HK-2 (cell line): Measurements from ENCODE around the gene ALG6.
"Not testable (repeated sequence)": the region's sequence is repeated elsewhere in the genome, so short reads cannot be mapped to it uniquely, and the experiment has no call there.

Experiments used
- DNase-seq: peaks from one replicate; pipeline ENCODE4 v3.0.0-alpha.2; 2018; ENCODE audit not compliant: unreplicated experiment

Gene ALG6

DNA sequence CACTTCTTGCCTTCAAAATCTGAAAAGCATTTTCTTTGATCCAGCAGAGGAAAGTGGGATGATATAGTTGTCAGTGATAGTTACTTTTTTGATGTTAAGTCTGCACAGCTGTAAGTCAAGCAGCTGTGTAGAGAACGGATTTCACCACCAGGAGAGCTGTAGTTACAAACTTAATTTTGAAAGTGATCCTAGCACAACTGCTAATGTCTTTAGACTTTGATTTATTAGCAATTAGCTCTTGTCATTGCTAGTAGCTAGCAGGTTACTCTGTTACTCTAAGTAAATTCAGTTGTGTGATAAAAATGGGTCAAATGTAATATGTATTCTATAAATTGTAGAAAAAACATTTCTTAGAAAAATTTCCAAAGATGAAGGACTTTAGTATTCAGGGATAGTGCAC is 46.0 kb downstream of the ALG6 start:
- DNase-seq: no peak

DNA sequence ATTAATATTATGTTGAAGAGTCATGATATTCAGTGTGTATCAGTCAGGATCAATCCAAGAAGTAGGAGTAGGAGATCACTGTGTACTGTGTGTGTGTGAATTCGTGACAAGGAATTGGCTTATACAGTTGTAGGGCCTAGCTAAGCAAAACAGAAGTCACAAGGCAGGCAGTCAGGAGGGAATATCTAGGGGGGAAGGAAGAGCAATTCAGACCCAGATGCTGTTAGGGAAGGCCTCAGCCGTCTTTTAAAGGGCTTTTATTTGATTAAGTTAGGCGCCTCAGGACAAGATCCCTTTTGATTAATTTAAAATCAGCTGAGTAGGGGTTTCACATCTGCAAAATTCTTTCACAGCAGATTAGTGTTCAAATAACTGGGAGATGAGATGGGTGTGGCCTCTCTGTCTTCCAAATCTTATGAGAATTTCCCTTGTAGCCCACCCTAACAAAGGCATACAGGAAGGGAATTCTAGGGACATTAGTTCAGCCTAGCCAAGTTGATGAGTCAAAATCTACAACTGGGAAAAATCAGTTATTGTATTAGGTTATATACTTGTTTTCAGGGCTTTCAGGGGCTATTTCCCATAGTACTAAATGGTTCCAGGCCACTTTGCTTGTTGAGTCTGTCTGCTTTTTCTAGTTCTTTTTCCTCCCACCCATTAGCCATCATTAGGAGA is 47.4 kb downstream of the ALG6 start:
- DNase-seq: no peak

DNA sequence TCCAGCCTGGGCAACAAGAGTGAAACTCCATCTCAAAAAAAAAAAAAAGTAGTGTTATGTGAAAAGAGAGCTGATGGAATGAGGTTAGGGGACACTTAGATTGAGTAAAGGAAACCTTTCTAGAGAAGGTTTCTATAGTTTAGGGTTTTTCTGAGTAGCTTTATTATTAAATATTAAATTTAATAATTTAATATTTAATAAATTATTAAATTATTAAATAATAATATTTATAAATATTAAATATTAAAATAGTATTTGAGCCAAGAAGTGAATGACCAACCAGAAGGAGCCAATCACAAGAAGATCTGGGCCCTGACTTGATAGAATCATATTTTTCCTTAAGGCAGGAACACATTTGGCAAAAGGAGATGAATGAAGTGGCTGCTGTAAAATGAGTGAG is 50.7 kb downstream of the ALG6 start:
- no peak for DNase-seq

DNA sequence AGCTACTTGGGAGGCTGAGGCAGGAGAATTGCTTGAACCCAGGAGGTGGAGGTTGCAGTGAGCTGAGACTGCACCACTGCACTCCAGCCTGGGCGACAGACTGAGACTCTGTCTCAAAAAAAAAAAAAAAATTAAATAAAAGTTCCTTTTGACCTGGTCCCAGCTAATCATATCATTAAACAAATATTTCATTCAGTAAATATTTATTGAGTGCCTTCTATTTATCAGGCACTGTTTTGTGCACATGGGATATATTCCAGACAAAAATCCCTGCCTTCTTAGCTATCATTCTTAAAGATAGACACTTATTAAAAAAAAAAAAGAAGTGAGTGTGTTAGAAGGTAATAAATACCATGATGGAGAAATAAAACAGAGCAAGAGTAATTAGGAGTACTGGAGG is 53.3 kb downstream of the ALG6 start:
- not testable (repeated sequence) for DNase-seq

DNA sequence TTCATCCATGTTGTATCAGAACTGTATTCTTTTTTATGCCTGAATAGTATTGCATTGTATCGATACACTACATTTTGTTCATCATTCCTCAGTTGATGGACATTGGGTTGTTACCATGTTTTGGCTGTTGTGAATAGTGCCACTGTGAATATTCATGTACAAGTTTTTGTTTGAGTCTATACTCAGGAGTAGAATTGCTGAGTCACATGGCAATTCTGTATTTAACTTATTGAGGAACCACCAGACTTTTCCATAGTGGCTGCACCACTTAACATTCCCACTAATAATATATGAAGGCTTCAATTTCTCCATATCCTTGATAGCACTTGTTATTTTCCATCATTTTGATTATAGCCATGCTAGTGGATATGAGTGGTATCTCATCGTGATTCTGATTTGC is 56.2 kb downstream of the ALG6 start:
- no peak for DNase-seq

DNA sequence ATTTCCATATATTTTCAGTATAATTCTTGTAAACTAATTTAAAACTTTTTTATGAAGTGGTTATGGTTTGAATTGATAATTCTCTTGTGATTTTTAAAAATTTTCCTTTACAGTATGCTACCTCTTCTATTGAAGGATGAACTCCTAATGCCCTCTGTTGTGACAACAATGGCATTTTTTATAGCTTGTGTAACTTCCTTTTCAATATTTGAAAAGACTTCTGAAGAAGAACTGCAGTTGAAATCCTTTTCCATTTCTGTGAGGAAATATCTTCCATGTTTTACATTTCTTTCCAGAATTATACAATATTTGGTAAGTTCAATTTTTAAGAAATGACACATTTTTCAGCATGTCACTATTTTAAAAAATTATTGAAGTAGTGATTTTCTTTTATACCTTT is 61.4 kb downstream of the ALG6 start:
- no peak for DNase-seq

DNA sequence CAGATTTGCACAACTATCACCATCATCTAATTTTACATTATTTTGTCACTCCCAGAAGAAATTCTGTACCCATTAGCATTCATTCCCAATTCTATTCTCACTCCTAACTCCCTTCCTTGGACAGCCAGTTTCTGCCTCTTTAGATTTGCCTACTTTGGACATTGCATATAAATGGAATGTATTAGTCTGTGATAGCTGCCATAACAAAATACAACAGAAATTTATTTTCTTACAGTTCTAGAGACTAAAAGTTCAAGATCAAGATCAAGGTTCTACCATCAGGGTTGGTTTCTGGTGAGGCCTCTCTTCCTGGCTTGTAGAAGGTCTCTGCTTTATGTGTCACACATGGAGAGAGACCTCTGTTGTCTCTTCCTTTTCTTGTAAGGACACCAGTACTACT is 61.9 kb downstream of the ALG6 start:
- DNase-seq: no peak

DNA sequence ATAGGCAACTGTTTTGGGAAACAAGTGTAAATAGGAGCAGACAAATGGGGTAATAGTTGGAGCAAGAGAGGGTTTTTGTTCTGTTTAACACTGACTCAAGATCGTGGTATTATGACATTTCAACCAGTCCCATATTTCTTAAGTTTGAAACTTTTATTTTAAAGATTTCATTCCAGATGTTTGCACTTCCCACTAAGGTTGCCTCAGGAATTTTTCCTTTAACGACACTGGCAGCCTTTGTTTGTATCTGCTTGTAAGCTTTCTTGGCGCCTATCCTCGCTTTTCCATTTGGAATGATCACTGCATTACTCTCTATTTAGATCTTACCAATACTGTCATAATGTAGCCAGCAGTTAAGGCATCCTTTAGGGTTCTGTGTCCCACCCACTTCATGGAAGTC is 67.7 kb downstream of the ALG6 start:
- DNase-seq: no peak

DNA sequence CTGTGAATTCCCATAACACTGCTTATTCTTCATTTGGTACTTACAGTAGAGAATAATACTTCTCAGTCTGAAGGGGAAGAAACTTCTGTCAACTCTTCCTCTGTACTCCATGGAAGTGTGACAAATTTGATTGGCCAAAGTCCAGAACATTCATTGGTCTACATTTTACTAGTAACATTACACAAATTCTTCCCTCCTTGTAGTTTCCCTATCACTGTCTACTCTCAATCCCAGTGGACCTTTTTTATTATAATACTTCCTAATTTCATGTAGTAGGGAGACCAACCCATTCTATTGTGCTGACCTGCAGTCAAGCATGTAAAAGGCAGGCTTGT is 74.7 kb downstream of the ALG6 start:
- no peak for DNase-seq

DNA sequence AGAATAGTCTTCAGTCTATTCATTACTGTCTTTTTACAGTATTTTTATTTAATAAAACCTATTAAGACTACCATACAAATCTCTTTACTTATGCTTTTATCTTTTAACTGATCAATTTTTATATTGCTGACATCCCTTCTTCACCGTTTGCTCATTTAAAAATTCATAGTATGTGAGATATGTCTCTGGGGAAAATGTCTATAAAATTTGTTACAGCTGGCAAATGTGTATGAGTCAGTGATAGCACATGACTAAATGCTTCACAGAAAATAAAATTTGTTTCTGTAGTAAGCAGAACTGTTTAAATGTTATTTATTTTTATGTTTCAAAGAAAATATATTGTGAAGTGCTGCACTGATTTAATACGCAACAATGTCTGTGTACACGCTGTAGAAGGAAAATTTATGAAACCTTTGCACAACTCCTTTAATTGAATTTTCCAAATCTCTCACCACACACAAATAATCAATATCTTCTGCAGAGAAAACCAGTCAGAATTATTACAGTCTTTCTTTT is 81.4 kb downstream of the ALG6 start:
- no peak for DNase-seq

DNA sequence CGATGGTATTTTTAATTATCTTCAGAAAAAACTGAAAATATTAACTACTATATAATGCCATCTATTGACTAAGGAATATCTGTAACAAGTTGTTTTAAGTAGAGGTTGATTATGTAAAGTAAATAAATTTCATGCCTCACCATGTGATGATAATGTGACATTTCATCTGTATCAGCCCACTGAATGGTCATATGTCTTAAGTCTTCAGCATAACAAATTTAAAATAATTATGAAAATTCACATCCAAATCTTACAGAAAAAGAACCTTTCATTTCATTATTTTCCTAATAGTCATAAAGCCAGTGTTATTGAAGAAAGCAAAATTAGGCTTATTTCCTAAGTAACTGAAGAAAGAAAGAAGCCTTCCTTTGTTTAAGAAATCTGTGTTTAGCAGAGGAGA is 83.0 kb downstream of the ALG6 start:
- DNase-seq: no peak

DNA sequence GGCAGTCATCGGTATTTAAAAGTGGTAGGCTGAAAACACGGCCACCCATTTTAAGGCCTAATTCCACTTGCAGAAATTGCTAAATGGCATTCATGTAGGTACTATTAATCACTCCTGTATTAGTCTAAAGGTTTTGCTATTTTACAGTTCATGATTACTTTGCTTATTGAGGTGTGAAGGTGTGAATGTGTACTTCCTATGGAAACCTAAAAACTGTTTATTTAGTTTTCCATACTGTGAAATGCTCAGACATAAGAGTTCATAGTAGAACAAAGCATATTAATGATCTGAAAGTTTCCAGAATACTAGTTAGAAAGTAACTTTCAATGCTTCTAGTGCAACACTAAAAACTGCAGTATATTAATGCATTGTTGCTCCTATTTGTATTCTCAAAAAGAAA is 85.8 kb downstream of the ALG6 start:
- no peak for DNase-seq

DNA sequence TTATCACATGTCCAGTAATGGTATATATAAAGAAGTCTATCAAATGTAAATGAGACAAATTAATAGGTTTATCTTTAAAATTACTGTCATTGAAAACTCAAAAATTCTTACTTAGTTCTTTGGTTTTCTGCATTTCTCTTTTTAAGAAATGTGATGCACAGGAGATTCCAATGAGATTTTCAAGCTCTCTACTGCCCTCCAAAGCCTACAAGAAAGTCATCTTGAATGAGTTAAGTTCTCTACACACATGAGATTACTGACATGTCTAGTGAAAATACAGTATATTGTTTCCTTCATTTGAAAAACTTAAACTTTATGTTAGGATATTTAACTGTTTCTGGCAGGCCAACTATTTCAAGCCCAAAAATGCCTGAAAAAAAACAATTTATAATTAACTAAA is 86.8 kb downstream of the ALG6 start:
- DNase-seq: no peak

DNA sequence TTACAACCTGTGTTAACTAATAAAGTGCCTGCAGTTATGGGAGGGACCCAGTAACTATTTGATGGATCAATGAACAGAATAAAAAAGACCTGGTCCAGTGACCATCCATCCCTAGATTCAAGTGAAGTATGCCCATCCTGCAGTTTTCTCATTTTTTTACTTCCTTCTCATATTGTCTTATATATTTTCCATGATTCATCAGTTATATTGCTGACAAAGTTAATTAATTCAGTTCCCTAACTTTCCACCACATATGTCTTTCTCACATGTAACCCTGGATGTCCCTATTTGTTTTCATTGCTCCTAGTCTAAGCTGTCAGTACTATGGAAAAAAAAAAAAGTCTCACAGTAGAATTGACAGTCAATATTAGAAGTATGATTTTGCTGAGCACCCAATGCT is 91.3 kb downstream of the ALG6 start:
- DNase-seq: no peak

DNA sequence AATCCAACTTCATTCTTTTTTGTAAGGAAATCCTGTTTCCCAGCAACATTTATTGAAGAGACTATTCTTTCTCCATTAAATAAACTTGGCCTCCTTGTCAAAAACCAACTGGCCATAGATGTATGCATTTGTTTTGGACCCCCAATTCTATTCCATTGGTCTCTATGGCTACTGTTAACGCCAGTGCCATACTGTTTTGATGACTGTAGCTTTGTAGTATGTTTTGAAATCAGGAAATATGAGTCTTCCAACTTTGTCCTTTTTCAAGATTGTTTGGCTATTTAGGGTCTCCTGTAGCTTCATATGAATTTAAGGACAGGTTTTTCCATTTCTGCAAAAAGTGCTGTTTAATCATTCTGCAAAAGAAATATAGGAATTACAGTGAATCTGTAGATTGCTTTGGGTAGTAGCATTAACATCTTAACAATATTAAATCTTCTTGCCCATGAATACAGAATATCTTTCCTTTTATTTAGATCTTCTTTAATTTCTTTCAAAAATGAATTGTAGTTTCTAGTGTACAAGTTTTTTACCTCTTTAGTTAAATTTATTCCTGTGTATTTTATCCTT is 94.3 kb downstream of the ALG6 start:
- no peak for DNase-seq

DNA sequence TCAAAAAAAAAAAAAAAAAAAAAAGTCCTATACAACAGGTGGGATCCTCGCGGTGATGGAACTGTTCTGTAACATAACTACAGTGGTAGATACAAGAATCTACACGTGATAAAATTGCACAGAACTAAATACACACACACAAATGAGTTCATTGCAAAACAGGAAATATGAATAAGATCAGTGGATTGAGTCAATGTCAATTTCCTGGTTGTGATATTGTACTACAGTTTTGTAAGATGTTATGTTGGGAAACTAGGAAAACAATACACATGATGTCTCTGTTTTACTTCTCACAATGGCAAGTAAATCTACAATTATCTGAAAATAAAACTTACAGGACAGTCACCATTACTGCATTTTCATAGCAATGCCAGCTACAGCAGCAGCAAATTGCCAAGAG is 95.8 kb downstream of the ALG6 start:
- no peak for DNase-seq

DNA sequence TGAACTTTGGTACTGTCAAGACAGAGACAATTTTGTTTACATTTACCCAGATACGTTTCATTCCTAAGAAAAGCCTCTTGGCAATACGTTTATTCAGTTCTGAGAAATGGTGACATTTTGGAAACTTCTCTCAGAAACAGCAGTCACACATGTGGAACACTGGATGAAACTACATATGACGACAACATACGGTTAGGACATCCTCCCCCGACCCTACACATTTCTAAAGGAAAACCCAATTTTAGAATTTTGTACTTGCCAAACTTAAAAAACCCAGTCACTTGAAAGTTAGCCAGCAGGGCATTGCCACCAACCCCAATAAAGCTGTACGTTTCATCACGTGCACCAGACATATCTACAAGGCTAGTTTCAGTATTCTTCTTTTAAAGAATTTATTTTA is 98.8 kb downstream of the ALG6 start:
- DNase-seq: no peak

DNA sequence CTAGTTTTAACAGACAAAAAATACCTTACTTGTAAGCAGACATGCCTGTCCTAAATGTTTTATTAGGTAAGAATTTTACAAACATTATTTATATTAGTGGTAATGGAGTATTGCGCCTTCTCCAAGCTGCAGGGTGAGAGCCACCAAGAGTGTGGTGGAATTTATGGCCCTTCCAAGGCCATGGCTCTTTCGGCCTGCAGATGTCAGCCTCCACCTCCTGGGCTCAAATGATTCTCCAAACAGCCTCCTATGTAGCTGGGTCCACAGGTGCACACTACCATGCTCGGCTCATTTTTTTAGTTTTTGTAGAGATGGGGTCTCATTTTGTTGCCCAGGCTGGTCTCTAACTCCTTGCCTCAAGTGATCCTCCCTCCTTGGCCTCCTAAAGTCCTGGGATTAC is 99.3 kb downstream of the ALG6 start:
- DNase-seq: no peak

DNA sequence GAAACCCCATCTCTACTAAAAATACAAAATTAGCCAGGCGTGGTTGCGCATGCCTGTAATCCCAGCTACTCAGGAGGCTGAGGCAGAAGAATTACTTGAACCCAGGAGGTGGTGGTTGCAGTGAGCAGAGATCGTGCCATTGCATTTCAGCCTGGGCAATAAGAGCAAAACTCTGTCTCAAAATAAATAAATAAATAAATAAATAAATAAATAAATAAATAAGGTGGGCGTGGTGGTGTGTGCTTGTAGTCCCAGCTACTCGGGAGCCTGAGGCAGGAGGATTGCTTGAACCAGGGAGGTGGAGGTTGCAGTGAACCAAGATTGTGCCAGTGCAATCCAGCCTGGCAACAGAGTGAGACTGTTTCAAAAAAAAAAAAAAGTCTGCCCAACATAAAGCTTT is 101.3 kb downstream of the ALG6 start:
- DNase-seq: not testable (repeated sequence)

DNA sequence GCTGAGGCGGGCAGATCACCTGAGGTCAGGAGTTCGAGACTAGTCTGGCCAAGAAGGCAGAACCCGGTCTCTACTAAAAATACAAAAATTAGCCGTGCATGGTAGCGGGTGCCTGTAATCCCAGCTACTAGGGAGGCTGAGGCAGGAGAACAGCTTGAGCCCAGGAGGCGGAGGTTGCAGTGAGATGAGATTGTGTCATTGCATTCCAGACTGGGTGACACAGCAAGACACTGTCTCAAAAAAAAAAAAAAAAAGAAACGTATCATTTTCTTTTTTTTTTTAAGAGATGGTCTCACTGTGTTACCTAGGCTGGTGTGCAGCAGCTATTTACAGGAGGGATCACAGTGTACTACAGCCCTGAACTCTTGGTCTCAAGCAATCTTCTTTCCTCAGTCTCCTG is 108.3 kb downstream of the ALG6 start:
- no peak for DNase-seq

DNA sequence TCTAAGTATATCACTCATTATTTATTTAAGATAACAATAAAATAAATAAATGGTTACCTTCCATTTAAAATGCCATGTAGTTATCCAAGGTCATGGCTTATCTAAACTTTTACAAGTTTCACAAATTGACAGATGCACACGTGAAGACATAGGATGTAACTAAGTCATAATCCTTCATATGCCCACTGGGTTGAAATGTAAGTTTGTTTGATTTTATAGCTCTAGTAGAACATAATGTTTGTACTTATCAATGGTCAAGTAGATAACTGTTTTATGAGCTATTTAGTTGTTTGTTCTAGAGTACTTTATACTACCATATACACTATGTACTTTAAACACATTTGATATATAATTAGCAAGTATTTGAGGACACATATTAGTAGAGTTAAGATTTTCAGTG is 112.6 kb downstream of the ALG6 start:
- no peak for DNase-seq

DNA sequence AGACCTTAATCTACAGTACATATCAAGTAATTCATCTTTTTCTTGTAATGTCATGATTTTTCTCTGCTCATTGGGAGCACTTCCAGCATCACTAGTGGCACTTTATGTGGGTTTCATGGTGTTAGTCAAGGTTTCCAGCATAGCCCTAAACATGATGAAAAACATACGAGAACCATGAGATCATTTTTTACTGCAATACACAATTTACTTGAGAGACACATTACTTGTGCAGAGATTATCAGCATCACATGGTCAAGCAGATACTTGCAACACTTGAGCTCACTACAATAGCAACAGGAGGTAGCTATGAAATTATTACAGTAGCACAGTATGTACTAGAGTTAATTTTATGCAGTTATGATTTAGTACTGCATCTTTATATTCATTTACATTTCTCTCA is 119.2 kb downstream of the ALG6 start:
- DNase-seq: no peak

DNA sequence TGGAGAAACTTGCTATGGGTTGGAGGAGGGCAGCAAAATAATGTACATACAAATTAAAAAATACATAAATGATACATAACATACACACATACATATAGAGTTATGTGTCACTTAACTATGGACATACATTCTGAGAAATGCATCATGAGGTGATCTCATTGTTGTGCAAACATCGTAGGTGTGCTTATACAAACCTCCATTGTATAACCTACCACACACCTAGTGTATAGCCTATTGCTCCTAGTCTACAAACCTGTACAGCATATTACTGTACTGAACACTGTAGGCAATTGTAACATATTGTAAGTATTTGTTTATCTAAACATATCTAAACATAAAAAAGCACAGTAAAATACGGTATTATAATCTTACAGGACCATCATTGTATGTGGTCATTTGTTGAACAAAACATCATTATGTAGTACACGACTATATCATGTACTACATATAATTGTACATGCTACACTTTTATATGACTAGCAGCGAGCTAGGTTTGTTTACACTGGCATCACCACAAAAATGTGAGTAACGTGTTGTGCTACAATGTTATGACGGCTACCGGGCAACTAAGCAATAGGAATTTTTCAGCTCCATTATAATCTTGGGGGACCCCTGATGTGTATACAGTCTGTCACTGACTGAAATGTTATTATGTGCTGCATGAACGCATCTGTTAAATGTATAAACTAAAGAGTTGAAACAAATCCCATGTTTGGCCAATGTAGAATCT is 120.1 kb downstream of the ALG6 start:
- DNase-seq: no peak
